HEK293 (cell line): ENCODE measurements around the gene KCTD7.

Source experiments
- GLIS2 ChIP-seq: fragments of 450-650 bp; formaldehyde crosslinking; IDR thresholded peaks from 2 replicates; pipeline ENCODE4 v1.5.1; 2016; ENCODE audit warnings: missing biosample characterization, missing genetic modification characterization
- MZF1 ChIP-seq: fragments of 450-650 bp; formaldehyde crosslinking; IDR thresholded peaks from 2 replicates; pipeline ENCODE4 v1.5.1; 2017; ENCODE audit warnings: missing biosample characterization, missing genetic modification characterization, borderline replicate concordance
- SETDB1 ChIP-seq: IDR thresholded peaks from one replicate; pipeline ENCODE4 v1.6.1; 2017; ENCODE audit warnings: mild to moderate bottlenecking, low read length, moderate library complexity, mixed read lengths; ENCODE audit not compliant: insufficient read length
- ZNF324 ChIP-seq: fragments of 450-650 bp; formaldehyde crosslinking; IDR thresholded peaks from 2 replicates; pipeline ENCODE4 v1.5.1; 2016; ENCODE audit warnings: missing biosample characterization, missing genetic modification characterization
- ZNF341 ChIP-seq: fragments of 450-650 bp; formaldehyde crosslinking; IDR thresholded peaks from 2 replicates; pipeline ENCODE4; 2016; ENCODE audit warnings: low read depth, missing biosample characterization, missing genetic modification characterization
- ZNF366 ChIP-seq: fragments of 450-650 bp; formaldehyde crosslinking; conservative IDR thresholded peaks from 2 replicates; pipeline ENCODE4 v1.5.1; 2016; ENCODE audit warnings: missing biosample characterization, missing genetic modification characterization
- ZNF391 ChIP-seq: fragments of 450-650 bp; formaldehyde crosslinking; IDR thresholded peaks from 2 replicates; pipeline ENCODE4 v1.5.1; 2016; ENCODE audit warnings: low read depth, missing biosample characterization, missing genetic modification characterization, borderline replicate concordance
- ZNF48 ChIP-seq: fragments of 450-650 bp; formaldehyde crosslinking; IDR thresholded peaks from 2 replicates; pipeline ENCODE4 v1.5.1; 2016; ENCODE audit warnings: missing biosample characterization, missing genetic modification characterization
- ZNF707 ChIP-seq: fragments of 450-650 bp; formaldehyde crosslinking; IDR thresholded peaks from 2 replicates; pipeline ENCODE4 v1.5.1; 2016; ENCODE audit warnings: missing biosample characterization, missing genetic modification characterization
- ZNF747 ChIP-seq: fragments of 450-650 bp; formaldehyde crosslinking; IDR thresholded peaks from 2 replicates; pipeline ENCODE4 v1.5.1; 2016; ENCODE audit warnings: missing biosample characterization, missing genetic modification characterization
- ZNF792 ChIP-seq: fragments of 450-650 bp; formaldehyde crosslinking; IDR thresholded peaks from 2 replicates; pipeline ENCODE4 v1.5.1; 2016; ENCODE audit warnings: missing biosample characterization, missing genetic modification characterization
- TF ChIP-seq, protein P1 (sequence below): fragments of 450-650 bp; formaldehyde crosslinking; IDR thresholded peaks from 2 replicates; pipeline ENCODE4 v1.5.1; 2016; ENCODE audit warnings: missing biosample characterization, missing genetic modification characterization
- TF ChIP-seq, protein P2 (sequence below): fragments of 450-650 bp; formaldehyde crosslinking; IDR thresholded peaks from 2 replicates; pipeline ENCODE4 v1.5.1; 2016; ENCODE audit warnings: missing biosample characterization, missing genetic modification characterization

DNA sequence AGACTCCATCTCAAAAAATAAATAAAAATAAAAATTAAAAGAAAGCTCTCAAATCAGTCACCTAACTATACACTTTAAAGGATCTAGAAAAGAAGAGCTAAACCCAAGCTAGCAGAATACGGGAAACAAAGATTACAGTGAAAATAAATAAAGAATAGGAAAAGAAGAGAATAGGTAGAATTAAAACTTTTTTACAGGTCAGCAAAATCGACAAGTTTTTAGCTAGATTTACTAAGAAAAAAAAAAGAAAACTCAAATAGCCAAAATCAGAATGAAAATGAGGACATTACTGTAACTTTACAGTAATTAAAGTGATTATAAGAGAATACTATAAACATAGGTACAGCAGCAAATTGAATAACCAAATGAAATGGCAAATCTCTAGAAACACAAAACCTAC is 60.4 kb downstream of the KCTD7 start:
- TF ChIP-seq ZNF48 (tag by site-specific recombination) (no peak), ZNF747 (tag by site-specific recombination) (no peak), GLIS2 (tag by site-specific recombination) (no peak), SETDB1 (no peak), ZNF391 (tag by site-specific recombination) (no peak), ZNF341 (no peak), MZF1 (tag by site-specific recombination) (no peak), ZNF707 (tag by site-specific recombination) (no peak), ZNF324 (tag by site-specific recombination) (no peak), ZNF792 (no peak), ZNF366 (tag by site-specific recombination) (no peak)
- TF ChIP-seq, protein P1, sequence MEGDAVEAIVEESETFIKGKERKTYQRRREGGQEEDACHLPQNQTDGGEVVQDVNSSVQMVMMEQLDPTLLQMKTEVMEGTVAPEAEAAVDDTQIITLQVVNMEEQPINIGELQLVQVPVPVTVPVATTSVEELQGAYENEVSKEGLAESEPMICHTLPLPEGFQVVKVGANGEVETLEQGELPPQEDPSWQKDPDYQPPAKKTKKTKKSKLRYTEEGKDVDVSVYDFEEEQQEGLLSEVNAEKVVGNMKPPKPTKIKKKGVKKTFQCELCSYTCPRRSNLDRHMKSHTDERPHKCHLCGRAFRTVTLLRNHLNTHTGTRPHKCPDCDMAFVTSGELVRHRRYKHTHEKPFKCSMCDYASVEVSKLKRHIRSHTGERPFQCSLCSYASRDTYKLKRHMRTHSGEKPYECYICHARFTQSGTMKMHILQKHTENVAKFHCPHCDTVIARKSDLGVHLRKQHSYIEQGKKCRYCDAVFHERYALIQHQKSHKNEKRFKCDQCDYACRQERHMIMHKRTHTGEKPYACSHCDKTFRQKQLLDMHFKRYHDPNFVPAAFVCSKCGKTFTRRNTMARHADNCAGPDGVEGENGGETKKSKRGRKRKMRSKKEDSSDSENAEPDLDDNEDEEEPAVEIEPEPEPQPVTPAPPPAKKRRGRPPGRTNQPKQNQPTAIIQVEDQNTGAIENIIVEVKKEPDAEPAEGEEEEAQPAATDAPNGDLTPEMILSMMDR (tag by site-specific recombination) = no peak
- TF ChIP-seq, protein P2, sequence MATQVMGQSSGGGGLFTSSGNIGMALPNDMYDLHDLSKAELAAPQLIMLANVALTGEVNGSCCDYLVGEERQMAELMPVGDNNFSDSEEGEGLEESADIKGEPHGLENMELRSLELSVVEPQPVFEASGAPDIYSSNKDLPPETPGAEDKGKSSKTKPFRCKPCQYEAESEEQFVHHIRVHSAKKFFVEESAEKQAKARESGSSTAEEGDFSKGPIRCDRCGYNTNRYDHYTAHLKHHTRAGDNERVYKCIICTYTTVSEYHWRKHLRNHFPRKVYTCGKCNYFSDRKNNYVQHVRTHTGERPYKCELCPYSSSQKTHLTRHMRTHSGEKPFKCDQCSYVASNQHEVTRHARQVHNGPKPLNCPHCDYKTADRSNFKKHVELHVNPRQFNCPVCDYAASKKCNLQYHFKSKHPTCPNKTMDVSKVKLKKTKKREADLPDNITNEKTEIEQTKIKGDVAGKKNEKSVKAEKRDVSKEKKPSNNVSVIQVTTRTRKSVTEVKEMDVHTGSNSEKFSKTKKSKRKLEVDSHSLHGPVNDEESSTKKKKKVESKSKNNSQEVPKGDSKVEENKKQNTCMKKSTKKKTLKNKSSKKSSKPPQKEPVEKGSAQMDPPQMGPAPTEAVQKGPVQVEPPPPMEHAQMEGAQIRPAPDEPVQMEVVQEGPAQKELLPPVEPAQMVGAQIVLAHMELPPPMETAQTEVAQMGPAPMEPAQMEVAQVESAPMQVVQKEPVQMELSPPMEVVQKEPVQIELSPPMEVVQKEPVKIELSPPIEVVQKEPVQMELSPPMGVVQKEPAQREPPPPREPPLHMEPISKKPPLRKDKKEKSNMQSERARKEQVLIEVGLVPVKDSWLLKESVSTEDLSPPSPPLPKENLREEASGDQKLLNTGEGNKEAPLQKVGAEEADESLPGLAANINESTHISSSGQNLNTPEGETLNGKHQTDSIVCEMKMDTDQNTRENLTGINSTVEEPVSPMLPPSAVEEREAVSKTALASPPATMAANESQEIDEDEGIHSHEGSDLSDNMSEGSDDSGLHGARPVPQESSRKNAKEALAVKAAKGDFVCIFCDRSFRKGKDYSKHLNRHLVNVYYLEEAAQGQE = no peak
